HG02623 (cell line): ENCODE results near the gene DONSON.

Experiments
- ATAC-seq: cut with Tn5 transposase; IDR thresholded peaks from one replicate; pipeline ENCODE4 v1.9.1; 2021; ENCODE audit warnings: moderate library complexity; ENCODE audit not compliant: unreplicated experiment

The DONSON gene

DNA sequence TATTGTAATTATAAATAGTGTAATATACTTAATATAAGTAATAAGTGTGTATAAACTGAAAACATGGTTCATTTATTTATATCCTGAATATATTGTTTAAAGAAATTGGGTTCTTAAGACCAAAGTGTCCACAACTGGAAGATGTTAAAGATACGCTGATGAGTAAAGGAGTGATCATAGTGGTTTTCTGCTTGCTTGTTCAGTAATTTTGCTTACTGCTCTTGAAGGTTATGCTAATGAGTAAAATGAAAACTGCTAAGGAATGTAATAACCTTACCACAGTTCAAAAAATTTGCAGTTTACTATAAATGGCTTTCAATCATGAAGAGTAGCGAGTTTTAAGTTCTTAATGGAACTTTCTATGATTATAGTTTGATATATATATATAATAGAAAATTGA, 22.0 kb downstream of the DONSON start:
- no peak for ATAC-seq

DNA sequence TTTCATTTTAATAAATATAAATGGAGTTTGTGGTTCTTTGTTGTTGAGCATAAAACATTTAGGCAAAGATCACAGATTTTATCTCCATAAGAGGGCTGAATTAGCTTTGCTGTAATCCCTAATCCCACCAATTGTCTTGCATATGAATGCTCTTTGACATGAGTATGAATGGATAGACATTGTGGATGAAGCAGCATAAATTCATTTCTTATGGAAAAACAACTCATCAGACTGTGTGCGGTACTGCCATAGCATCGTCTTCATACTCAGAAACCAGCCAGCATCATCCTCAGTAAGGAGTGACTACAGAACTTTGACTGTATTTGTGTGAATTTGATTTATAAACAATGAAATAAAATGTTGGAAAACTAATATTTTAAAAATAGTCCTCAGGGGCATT, 26.1 kb downstream of the DONSON start:
- no peak for ATAC-seq

GRCh38 chr21:33561373-33561772, 27.1 kb downstream of the DONSON start:
- ATAC-seq: no peak

DNA sequence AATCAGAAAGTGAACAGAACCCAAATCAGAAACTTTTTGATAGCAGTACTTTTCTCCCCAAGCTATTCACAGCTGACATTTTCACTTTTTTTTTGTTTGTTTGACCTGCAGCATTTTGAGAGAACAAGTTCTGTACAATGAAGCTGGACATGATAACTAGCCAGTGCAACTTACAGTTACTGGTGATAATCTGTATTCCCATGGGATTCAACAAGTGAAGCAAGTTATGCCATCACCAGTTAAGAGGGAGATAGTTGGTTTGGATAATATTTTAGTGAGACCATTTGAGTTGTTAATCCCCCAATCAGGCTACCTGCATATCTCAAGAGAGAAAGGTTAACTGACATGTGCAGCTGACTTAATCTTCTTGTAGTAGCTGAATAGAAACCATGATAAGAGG, 27.5 kb downstream of the DONSON start:
- ATAC-seq: no peak

DNA sequence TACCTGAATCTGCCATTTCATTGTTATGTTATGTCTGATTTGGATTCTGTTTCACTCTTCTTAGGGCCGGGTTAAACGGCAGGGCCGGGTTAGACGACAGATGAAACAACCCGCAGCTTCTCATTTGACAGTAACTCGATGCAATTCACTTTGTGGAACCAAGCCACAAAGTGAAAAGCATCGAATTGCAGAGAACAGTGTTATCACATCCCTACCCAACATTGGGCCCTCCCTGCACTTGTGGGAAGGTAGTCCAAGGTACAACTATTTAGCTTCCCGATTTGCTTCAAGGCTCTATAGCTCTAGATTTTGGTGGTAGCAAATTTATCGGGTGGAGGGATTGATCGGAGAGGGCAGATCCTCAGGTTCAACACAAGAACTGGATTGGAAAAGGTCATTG, 28.7 kb downstream of the DONSON start:
- no peak for ATAC-seq

DNA sequence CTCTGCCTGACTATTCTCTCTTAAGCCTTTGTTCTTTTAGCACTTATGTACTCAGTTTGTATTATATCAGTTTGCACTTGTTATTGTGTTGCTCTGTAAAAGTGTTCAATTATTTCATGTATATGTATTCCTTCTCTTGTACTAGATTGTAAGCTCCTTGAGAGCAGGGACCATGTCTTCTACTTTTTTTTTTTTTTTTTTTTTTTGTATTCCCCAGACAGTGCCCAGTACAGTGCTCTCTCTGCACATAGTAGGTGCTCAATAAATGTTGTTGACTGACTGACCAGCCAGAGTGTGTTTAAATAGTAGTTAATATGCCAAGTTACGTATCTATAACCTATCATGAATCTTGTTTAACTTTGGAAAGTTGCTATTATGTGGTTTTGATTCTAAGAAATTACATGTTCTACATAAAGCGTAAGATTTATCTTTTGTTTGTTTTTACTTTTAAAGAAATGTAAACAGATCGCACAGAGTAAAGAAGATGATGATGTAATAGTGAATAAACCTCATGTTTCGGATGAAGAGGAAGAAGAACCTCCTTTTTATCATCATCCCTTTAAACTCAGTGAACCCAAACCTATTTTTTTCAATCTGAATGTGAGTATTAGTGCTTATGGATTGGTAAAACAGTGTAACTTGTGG, 29.6 kb downstream of the DONSON start:
- ATAC-seq: no peak

DNA sequence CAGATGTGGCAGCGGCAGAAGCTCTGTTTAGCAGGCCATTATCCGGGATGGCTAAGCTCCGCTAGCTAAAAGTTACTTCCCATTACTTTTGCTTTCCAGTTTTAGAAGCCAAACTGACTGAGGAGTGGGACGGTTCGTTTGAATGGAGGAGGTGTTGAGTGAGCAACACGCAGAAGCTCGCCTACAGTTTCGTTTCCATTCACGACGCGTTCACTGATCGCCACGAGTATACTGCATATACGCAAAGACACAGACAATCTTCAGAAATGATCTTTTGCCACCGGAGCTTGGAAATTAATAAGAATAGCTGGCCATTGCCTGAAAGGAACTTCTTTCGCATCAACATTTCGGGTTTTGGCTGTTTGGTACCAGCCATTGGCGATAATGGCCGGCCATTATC, 31.0 kb downstream of the DONSON start:
- ATAC-seq: no peak

DNA sequence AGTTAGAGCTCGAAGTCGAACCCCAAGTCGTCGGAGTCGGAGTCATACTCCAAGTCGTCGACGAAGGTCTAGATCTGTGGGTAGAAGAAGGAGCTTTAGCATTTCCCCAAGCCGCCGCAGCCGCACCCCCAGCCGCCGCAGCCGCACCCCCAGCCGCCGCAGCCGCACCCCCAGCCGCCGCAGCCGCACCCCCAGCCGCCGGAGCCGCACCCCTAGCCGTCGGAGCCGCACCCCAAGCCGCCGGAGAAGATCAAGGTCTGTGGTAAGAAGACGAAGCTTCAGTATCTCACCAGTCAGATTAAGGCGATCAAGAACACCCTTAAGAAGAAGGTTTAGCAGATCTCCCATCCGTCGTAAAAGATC, 33.5 kb downstream of the DONSON start:
- no peak for ATAC-seq

DNA sequence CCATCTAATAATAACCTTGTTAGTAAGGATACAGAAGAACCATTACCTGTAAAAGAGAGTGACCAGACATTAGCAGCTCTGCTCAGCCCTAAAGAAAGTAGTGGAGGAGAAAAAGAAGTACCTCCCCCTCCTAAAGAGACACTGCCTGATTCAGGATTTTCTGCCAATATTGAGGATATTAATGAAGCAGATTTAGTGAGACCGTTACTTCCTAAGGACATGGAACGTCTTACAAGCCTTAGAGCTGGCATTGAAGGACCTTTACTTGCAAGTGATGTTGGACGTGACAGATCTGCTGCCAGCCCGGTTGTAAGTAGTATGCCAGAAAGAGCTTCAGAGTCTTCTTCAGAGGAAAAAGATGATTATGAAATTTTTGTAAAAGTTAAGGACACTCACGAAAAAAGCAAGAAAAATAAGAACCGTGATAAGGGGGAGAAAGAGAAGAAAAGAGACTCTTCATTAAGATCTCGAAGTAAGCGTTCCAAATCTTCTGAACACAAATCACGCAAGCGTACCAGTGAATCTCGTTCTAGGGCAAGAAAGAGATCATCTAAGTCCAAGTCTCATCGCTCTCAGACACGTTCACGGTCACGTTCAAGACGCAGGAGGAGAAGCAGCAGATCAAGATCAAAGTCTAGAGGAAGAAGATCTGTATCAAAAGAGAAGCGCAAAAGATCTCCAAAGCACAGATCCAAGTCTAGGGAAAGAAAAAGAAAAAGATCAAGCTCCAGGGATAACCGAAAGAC, 34.1 kb downstream of the DONSON start:
- ATAC-seq: no peak

- no peak for ATAC-seq
Measured at GRCh38 chr21:33552999-33553598, 35.4 kb downstream of the DONSON start.

GRCh38 chr21:33552093-33552998, 36.1 kb downstream of the DONSON start:
- no peak for ATAC-seq

DNA sequence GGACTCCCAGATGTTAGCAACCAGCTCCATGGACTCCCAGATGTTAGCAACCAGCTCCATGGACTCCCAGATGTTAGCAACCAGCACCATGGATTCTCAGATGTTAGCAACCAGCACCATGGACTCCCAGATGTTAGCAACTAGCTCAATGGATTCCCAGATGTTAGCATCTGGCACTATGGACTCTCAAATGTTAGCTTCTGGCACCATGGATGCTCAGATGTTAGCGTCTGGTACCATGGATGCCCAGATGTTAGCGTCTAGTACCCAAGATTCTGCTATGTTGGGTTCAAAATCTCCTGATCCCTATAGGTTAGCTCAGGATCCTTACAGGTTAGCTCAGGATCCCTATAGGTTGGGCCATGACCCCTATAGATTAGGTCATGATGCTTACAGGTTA, 36.8 kb downstream of the DONSON start:
- no peak for ATAC-seq

GRCh38 chr21:33550772-33551660, 37.5 kb downstream of the DONSON start:
- ATAC-seq: no peak

- ATAC-seq: no peak
Measured at GRCh38 chr21:33549848-33550771, 38.4 kb downstream of the DONSON start.

DNA sequence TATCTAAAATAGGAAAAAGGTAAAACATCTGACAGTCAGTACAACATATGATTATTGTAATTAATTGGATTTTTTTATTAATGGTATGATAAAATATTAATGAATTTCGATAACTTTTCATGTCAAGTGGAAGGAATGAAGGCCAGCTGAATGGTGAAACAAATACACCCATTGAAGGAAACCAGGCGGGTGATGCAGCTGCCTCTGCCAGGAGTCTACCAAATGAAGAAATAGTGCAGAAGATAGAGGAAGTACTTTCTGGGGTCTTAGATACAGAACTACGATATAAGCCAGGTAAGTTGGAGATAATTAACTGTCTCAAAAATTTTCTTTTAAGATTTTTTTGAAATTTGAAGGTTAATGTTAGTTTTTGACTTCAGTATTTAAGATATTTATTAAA, 42.4 kb downstream of the DONSON start:
- no peak for ATAC-seq

DNA sequence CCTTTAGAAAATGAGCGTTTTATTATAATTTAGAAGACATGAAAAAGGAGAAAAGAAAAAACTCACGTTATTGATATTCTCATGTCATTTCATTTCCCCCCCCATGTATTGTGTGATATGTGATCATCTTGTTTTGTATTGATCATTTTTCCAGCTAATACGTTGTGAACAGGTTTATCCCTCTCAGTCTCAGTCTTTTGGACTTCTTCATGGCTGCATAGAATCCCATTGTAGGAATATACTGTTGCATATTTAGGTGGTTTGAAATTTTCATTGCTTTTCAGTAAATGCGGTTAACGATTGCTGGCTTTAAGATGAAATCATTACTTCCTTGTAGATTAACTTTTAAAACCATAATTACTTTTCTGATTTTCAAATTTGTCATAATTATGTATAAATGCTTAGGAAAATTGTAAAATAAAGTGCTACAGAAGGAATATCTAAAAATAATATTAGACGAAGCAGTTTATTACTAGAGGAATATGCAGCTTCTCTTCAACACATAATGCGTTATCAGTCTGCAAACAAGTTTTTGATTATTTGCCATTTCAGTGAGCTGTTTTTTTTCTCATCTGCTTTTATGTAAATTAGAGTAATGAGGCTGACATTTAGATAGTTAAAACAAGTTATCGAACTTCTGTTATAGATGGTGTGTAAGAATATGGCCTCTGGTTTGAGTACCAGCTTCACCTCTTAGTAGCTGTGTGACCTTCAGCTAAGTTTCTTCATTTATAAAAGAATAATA, 43.9 kb downstream of the DONSON start:
- ATAC-seq: no peak

DNA sequence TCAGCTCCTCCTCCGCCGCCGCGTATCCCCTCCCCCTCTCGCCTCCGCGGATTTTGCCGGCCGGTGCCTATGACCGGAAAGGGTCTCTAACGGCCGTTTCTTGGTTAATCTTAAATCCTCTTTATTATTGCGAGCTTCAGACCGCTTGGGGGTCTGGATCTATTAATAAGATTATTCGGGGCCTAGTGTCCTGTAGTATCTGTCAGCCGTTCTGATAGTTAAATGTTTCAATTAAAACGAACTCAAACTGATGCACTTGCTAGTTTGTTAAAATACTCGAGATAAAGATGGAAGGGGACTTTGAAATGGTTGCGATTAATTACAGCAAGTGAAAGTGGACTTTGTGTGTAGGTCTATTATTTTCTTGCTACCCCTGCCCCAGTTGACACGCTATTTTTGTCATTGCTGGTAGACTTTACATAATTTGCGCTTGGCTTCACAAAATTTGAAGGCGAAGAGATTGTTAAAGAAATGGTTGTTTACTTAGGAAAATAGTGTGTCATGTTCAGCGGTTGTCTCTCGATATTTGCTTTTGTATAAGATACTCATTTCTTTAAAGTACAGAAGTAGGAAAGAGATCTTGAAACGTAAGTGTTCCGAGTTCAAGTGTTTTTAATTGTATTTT, 44.9 kb downstream of the DONSON start:
- ATAC-seq: no peak
